Measurements from ENCODE around the gene CYSRT1. TPM values are rescaled to one million over a fixed set of nuclear protein-coding genes. Genes with fewer than 3 reads are reported as not detected.

The CYSRT1 gene
- total RNA-seq, 2 experiments from 2014 or later = 0.32 to 0.49 TPM

DNA sequence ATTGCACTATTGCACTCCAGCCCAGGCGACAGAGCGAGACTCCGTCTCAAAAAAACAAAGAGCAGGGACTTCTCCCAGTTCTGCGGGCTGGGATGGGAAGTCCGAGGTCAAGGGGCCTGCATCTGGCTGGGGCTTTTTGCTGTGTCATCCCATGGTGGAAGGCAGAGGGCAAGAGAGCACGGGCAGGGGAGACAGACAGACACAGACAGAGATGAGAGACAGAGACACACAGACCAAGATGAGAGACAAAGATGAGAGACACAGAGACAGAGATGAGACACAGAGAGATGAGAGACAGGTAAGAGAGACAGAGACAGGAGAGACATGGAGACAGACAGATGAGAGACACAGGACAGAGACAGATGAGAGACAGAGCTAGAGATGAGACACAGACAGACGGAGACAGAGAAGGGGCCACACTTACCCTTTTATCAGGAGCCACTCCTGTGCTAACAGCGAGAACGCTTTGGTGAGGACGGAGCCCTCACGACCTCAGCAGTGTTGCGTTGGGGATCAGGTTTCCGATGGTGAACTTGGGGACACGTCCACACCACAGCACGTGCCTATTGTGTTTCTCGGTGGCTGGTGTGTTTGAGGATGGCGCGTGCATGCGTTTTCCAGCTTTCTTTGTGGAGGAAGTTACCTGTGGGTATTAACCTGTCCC, 43.7 kb downstream of the CYSRT1 start:
- Mint-ChIP-seq H3K9me3 (no peaks in the 10 kb centered on the region), H3K4me1 (peaks cover 5% of the 10 kb centered on the region), H3K27me3 (no peaks in the 10 kb centered on the region), H3K27ac (no peak overlapping the region), H3K4me3 (no peak overlapping the region), H3K36me3 (peaks cover 28% of the 10 kb centered on the region)
- no peak for DNase-seq

- no peak overlapping the region for H3K4me3 Mint-ChIP-seq
- no peaks in the 10 kb centered on the region for H3K27me3 Mint-ChIP-seq
- no peak overlapping the region for H3K27ac Mint-ChIP-seq
- peaks cover 26% of the 10 kb centered on the region for H3K36me3 Mint-ChIP-seq
- peaks cover 5% of the 10 kb centered on the region for H3K4me1 Mint-ChIP-seq
- no peak for DNase-seq
- no peaks in the 10 kb centered on the region for H3K9me3 Mint-ChIP-seq
Measured at GRCh38 chr9:137269231-137269772, 44.3 kb downstream of the CYSRT1 start.

- Mint-ChIP-seq H3K36me3 (peaks cover 26% of the 10 kb centered on the region), H3K27ac (peak overlapping the region; percentile 28), H3K9me3 (no peaks in the 10 kb centered on the region), H3K4me1 (peaks cover 8% of the 10 kb centered on the region), H3K27me3 (peaks cover 4% of the 10 kb centered on the region), H3K4me3 (peak overlapping the region; percentile 27)
- DNase-seq = peak; percentile 50
Measured at GRCh38 chr9:137270929-137271695, 46.1 kb downstream of the CYSRT1 start.

GRCh38 chr9:137271696-137272076, 46.7 kb downstream of the CYSRT1 start:
- Mint-ChIP-seq H3K27ac (peak overlapping the region; percentile 28), H3K36me3 (peaks cover 26% of the 10 kb centered on the region)

GRCh38 chr9:137272241-137273094, 47.5 kb downstream of the CYSRT1 start:
- Mint-ChIP-seq H3K9me3 (no peaks in the 10 kb centered on the region), H3K27ac (no peak overlapping the region), H3K4me1 (peaks cover 14% of the 10 kb centered on the region), H3K36me3 (peaks cover 24% of the 10 kb centered on the region), H3K4me3 (no peak overlapping the region), H3K27me3 (peaks cover 11% of the 10 kb centered on the region)
- no peak for DNase-seq

More at GRCh38 chr9:137271696-137272076, 46.7 kb downstream of the CYSRT1 start:
- Mint-ChIP-seq H3K9me3 (no peaks in the 10 kb centered on the region), H3K27me3 (peaks cover 7% of the 10 kb centered on the region), H3K4me3 (no peak overlapping the region), H3K4me1 (peaks cover 9% of the 10 kb centered on the region)
- no peak for DNase-seq

GRCh38 chr9:137273095-137273490, 48.1 kb downstream of the CYSRT1 start:
- Mint-ChIP-seq H3K36me3 (peaks cover 17% of the 10 kb centered on the region), H3K9me3 (no peaks in the 10 kb centered on the region), H3K4me3 (no peak overlapping the region), H3K4me1 (peaks cover 14% of the 10 kb centered on the region), H3K27me3 (peaks cover 11% of the 10 kb centered on the region), H3K27ac (no peak overlapping the region)
- DNase-seq = no peak

- Mint-ChIP-seq H3K9me3 (no peaks in the 10 kb centered on the region), H3K4me3 (no peak overlapping the region), H3K4me1 (peaks cover 14% of the 10 kb centered on the region), H3K36me3 (peaks cover 14% of the 10 kb centered on the region), H3K27me3 (peaks cover 11% of the 10 kb centered on the region), H3K27ac (no peak overlapping the region)
- no peak for DNase-seq
Measured at GRCh38 chr9:137273611-137274320, 48.8 kb downstream of the CYSRT1 start.

- no peak overlapping the region for H3K4me3 Mint-ChIP-seq
- no peak for DNase-seq
- H3K9me3 Mint-ChIP-seq = no peaks in the 10 kb centered on the region
- peaks cover 14% of the 10 kb centered on the region for H3K4me1 Mint-ChIP-seq
- no peak overlapping the region for H3K27ac Mint-ChIP-seq
- H3K36me3 Mint-ChIP-seq = peaks cover 4% of the 10 kb centered on the region
- peaks cover 11% of the 10 kb centered on the region for H3K27me3 Mint-ChIP-seq
Measured at GRCh38 chr9:137275203-137275587, 50.2 kb downstream of the CYSRT1 start.

Other genes with a start within 250 kb of the CYSRT1 start
- not detected for gene PTGDS, start 247.7 kb upstream of the CYSRT1 start, total RNA-seq
- not detected for gene LCNL1, start 242.2 kb upstream of the CYSRT1 start, total RNA-seq
- 10 to 100 TPM; 57.2 to 60.1 TPM for gene PAXX, start 232.8 kb upstream of the CYSRT1 start, total RNA-seq
- not detected for gene CLIC3, start 228.6 kb upstream of the CYSRT1 start, total RNA-seq
- 1 to 10 TPM; 4.2 to 4.9 TPM for gene ABCA2, start 196.9 kb upstream of the CYSRT1 start, total RNA-seq
- gene FUT7, start 193.1 kb upstream of the CYSRT1 start, total RNA-seq = not detected
- 10 to 100 TPM; 13.2 to 13.5 TPM for gene NPDC1, start 179.0 kb upstream of the CYSRT1 start, total RNA-seq
- gene ENTPD2, start 171.1 kb upstream of the CYSRT1 start, total RNA-seq = not detected
- gene SAPCD2, start 154.6 kb upstream of the CYSRT1 start, total RNA-seq = 10 to 100 TPM; 15.2 to 15.4 TPM
- 10 to 100 TPM; 22.9 to 23.5 TPM for gene UAP1L1, start 147.7 kb upstream of the CYSRT1 start, total RNA-seq
- 10 to 100 TPM; 24.7 to 25.1 TPM for gene MAN1B1, start 138.2 kb upstream of the CYSRT1 start, total RNA-seq
- 100 to 1,000 TPM; 267 to 289 TPM for gene DPP7, start 110.4 kb upstream of the CYSRT1 start, total RNA-seq
- gene GRIN1, start 86.0 kb upstream of the CYSRT1 start, total RNA-seq = not detected
- gene LRRC26, start 55.1 kb upstream of the CYSRT1 start, total RNA-seq = not detected
- gene TMEM210, start 53.1 kb upstream of the CYSRT1 start, total RNA-seq = not detected
- gene ANAPC2, start 36.6 kb upstream of the CYSRT1 start, total RNA-seq = 10 to 100 TPM; 42.6 to 48.3 TPM
- 10 to 100 TPM; 78.1 to 80.1 TPM for gene SSNA1, start 36.5 kb upstream of the CYSRT1 start, total RNA-seq
- gene TPRN, start 24.4 kb upstream of the CYSRT1 start, total RNA-seq = 1 to 10 TPM; 7.3 to 7.6 TPM
- gene TMEM203, start 19.5 kb upstream of the CYSRT1 start, total RNA-seq = 10 to 100 TPM; 37.9 TPM
- gene NDOR1, start 19.5 kb upstream of the CYSRT1 start, total RNA-seq = 10 to 100 TPM; 37.6 to 38.8 TPM
- 1 to 10 TPM; 6.0 to 7.1 TPM for gene RNF208, start 2.9 kb upstream of the CYSRT1 start, total RNA-seq
- not detected for gene RNF224, start 2.3 kb downstream of the CYSRT1 start, total RNA-seq
- not detected for gene SLC34A3, start 5.7 kb downstream of the CYSRT1 start, total RNA-seq
- gene TUBB4B, start 16.1 kb downstream of the CYSRT1 start, total RNA-seq = 100 to 1,000 TPM; 271 to 274 TPM
- not detected for gene STPG3, start 26.1 kb downstream of the CYSRT1 start, total RNA-seq
- gene NELFB, start 30.2 kb downstream of the CYSRT1 start, total RNA-seq = 10 to 100 TPM; 54.4 to 56.4 TPM
- gene TOR4A, start 52.6 kb downstream of the CYSRT1 start, total RNA-seq = 1 to 10 TPM; 3.6 to 3.9 TPM
- gene NRARP, start 77.1 kb downstream of the CYSRT1 start, total RNA-seq = 1 to 10 TPM; 5.0 to 5.3 TPM
- gene EXD3, start 198.0 kb downstream of the CYSRT1 start, total RNA-seq = 1 to 10 TPM; 3.6 to 4.2 TPM
- gene NOXA1, start 198.2 kb downstream of the CYSRT1 start, total RNA-seq = under 1 TPM; 0.66 to 0.76 TPM
- not detected for gene ENTPD8, start 216.2 kb downstream of the CYSRT1 start, total RNA-seq
- 10 to 100 TPM; 74.1 to 74.6 TPM for gene NSMF, start 234.2 kb downstream of the CYSRT1 start, total RNA-seq